BJ (cell line): Measurements from ENCODE around the gene FAM168A. TPM values are rescaled to one million over a fixed set of nuclear protein-coding genes. Genes with fewer than 3 reads are reported as not detected.

Source experiments
- CTCF ChIA-PET: fragments of 350-600 bp; formaldehyde crosslinking; extraction: SDS; loops from one replicate; lab custom pipeline; 2021; ENCODE audit warnings: antibody characterized with exemption, inconsistent platforms; lab: Yijun Ruan, JAX
- POLR2A ChIA-PET: fragments of 300-600 bp; sonication (Branson Sonifier 250); formaldehyde crosslinking; extraction: SDS; loops from one replicate; lab custom pipeline; 2021; ENCODE audit warnings: antibody characterized with exemption; lab: Charles Lee
- DNase-seq: peaks from one replicate; pipeline ENCODE4 v3.0.0-alpha.2; 2011; ENCODE audit warnings: low read depth
- H3K27me3 ChIP-seq: 2 replicates; pipeline ENCODE4 v1.6.0; 2011; ENCODE audit warnings: low read length; ENCODE audit not compliant: control insufficient read depth, insufficient read depth
- H3K36me3 ChIP-seq: 2 replicates; pipeline ENCODE4 v1.5.1; 2011; ENCODE audit warnings: low read length; ENCODE audit not compliant: control insufficient read depth, insufficient read depth
- H3K4me3 ChIP-seq: 2 replicates; pipeline ENCODE4 v1.5.1; 2011; ENCODE audit warnings: low read depth, mild to moderate bottlenecking, control low read depth, low read length
- CTCF ChIP-seq: IDR thresholded peaks from 2 replicates; pipeline ENCODE4 v1.5.1; 2011; ENCODE audit warnings: low read depth, mild to moderate bottlenecking, control low read depth, inconsistent platforms, low read length, moderate library complexity; ENCODE audit not compliant: insufficient read depth
- polyA plus RNA-seq: library from polyadenylated mRNA; depleted of rRNA; stranded (reverse); fragments of >200 nt; gene quantifications from 2 replicates; pipeline ENCODE4 v1.2.3, GENCODE V29; 2011

The FAM168A gene
- polyA plus RNA-seq, 1 experiment, result 19.1 TPM

- Histone ChIP-seq H3K4me3 (peak overlapping the region; percentile 96), H3K36me3 (no peaks in the 10 kb centered on the region), H3K27me3 (no peaks in the 10 kb centered on the region)
- ChIA-PET CTCF (interaction anchor here (0.7 to 1.4 kb wide), 7 partner anchors 16 to 208 kb away, joined by 3 to 5 read pairs (median 3); no protein-coding TSS in a partner anchor), POLR2A (no interaction called here)
- DNase-seq, result no peak
- no peak for TF ChIP-seq CTCF
These were observed 466 bp downstream of the FAM168A start for GRCh38 chr11:73597336-73597955.

DNA sequence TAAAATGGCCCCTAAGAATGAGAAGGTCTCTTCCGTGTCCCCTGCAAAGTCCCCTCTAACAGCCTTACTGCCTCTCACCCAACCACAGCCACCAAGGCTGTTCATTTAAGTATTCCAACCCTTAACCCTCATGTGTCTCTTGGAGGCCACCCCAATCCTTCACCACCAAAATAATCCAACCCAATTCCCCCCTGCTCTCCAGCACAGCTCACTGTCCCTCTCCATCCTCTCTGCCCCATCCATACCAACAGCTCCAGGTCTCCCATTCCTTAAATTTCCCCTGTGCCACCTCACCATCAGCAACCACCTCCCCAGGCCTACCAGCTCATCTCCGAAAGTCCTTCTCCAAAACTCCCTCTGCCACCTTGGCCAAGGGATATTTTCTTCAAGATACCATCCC is 1.4 kb downstream of the FAM168A start:
- POLR2A ChIA-PET, result no interaction called here
- CTCF ChIA-PET, result interaction anchor here (0.8 to 1.4 kb wide), 3 partner anchors 23 to 29 kb away, joined by 3 to 5 read pairs (median 3); no protein-coding TSS in a partner anchor
- Histone ChIP-seq H3K27me3 (no peaks in the 10 kb centered on the region), H3K36me3 (no peaks in the 10 kb centered on the region), H3K4me3 (peak overlapping the region; percentile 96)
- no peak for DNase-seq
- no peak for TF ChIP-seq CTCF

DNA sequence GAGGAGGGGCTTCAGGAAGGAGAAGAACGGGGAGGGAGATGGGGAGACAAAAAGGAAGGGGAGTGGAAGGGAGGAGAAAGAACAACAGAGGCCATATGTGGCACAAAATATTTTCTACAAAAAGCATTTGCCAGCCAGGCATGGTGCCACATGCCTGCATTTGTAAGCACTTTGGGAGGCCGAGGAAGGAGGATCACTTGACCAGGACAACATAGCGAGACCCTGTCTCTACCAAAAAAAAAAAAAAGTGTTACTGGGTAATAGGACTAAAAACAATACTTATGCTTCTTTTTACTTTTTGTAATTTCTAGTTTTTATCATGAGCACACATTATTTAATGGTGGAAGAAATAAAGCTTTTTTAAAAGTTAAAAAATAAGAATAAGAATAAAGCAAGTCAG is 5.3 kb downstream of the FAM168A start:
- Histone ChIP-seq H3K36me3 (no peaks in the 10 kb centered on the region), H3K27me3 (no peaks in the 10 kb centered on the region), H3K4me3 (no peak overlapping the region)
- POLR2A ChIA-PET, result no interaction called here
- TF ChIP-seq CTCF, result no peak
- no peak for DNase-seq
- CTCF ChIA-PET, result no interaction called here

GRCh38 chr11:73591743-73592142 is 6.2 kb downstream of the FAM168A start:
- H3K4me3 ChIP-seq, result no peak overlapping the region
- no peaks in the 10 kb centered on the region for H3K36me3 ChIP-seq
- ChIA-PET POLR2A (no interaction called here), CTCF (no interaction called here)
- TF ChIP-seq CTCF, result no peak
- no peaks in the 10 kb centered on the region for H3K27me3 ChIP-seq
- DNase-seq, result no peak

DNA sequence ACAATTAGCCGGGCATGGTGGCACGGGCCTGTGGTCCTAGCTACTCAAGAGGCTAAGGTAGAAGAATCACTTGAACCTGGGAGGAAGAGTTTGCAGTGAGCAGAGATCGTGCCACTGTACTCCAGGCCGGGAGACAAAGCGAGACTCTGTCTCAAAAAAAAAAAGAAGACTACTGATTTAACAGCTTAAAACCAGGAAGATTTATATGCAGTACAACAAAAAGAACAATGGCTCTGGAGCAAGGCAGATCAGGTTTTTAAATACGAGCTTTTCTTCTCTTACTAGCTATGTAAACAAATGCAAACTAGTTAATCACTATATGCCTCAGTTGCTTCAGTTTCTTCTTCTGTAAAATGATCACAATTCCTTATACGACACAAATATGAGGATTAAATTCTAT is 6.9 kb downstream of the FAM168A start:
- ChIA-PET POLR2A (no interaction called here), CTCF (no interaction called here)
- H3K27me3 ChIP-seq, result no peaks in the 10 kb centered on the region
- no peak for TF ChIP-seq CTCF
- no peak for DNase-seq
- no peak overlapping the region for H3K4me3 ChIP-seq
- no peaks in the 10 kb centered on the region for H3K36me3 ChIP-seq
